ENCODE data around the gene TMEM106A. TPM values are rescaled to one million over a fixed set of nuclear protein-coding genes. Genes with fewer than 3 reads are reported as not detected.
A peak's percentile ranks its signal among the peaks of the same experiment; 100 is the strongest.
"Not testable (repeated sequence)": the region's sequence is repeated elsewhere in the genome, so short reads cannot be mapped to it uniquely, and the experiment has no call there.

TMEM106A gene
- total and polyA plus RNA-seq, 2 experiments from 2014 or later = 6.7 to 8.4 TPM

DNA sequence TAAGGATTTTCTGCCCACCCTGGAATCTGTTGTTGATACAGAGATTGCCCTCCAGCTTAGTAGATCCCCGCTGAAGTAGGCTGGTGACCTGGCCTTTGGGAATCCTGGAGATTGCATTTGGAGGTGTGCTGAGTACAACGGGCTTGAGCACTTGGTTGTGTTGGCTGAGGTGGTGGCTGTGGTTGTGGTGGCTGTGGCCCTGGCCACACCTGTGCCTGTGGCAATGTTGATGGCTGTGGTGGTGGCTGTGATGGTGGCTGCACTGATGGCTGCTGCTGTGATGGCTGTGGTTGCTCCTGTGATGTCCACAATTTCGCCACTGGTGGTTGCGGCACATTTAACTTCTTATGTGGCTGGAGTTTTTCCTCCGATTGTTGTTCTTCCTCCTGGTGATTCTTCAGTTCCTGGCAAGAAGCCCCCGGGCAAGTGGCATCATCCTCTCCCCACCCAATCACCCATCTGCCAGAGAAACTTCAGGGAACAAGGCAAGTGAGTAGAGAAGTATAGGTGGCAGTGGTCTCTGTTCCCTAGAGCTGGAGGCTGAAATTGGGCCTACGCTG lies 12.6 kb downstream of the TMEM106A start:
- DNase-seq (ENCODE audit: low spot score) = no peak
- Histone ChIP-seq H3K9me2 (replicated peaks; ENCODE audit: insufficient read depth) (no peaks in the 10 kb centered on the region), H3K4me1 (ENCODE audit: insufficient read depth) (no peaks in the 10 kb centered on the region), H3K4me3 (no peak overlapping the region), H3K9me3 (ENCODE audit: low read depth) (no peaks in the 10 kb centered on the region), H4K20me1 (ENCODE audit: insufficient read depth, poor library complexity, severe bottlenecking) (no peaks in the 10 kb centered on the region), H3K4me2 (no peak overlapping the region), H3K27ac (no peak overlapping the region), H3K79me2 (no peaks in the 10 kb centered on the region), H2AFZ (no peak overlapping the region), H3K36me3 (replicated peaks; ENCODE audit: insufficient read depth, low read depth) (no peaks in the 10 kb centered on the region), H3K27me3 (no peaks in the 10 kb centered on the region)
- 95% methylated on average over 7 of the region's 7 CpGs for WGBS (ENCODE audit: low lambda C conversion rate, missing lambda C conversion rate)
- TF ChIP-seq, protein P1, sequence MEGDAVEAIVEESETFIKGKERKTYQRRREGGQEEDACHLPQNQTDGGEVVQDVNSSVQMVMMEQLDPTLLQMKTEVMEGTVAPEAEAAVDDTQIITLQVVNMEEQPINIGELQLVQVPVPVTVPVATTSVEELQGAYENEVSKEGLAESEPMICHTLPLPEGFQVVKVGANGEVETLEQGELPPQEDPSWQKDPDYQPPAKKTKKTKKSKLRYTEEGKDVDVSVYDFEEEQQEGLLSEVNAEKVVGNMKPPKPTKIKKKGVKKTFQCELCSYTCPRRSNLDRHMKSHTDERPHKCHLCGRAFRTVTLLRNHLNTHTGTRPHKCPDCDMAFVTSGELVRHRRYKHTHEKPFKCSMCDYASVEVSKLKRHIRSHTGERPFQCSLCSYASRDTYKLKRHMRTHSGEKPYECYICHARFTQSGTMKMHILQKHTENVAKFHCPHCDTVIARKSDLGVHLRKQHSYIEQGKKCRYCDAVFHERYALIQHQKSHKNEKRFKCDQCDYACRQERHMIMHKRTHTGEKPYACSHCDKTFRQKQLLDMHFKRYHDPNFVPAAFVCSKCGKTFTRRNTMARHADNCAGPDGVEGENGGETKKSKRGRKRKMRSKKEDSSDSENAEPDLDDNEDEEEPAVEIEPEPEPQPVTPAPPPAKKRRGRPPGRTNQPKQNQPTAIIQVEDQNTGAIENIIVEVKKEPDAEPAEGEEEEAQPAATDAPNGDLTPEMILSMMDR (IDR thresholded peaks at IDR 0.05; ENCODE audit: poor library complexity) = no peak
- no peak for TF ChIP-seq EZH2 (IDR thresholded peaks at IDR 0.05; ENCODE audit: borderline replicate concordance)
- TF ChIP-seq EZH2phosphoT487 (IDR thresholded peaks at IDR 0.05; ENCODE audit: low read depth, severe bottlenecking, unreplicated experiment) = no peak

- Histone ChIP-seq H3K27ac (no peak overlapping the region), H3K27me3 (no peaks in the 10 kb centered on the region), H3K4me2 (no peak overlapping the region), H3K4me3 (no peak overlapping the region), H3K9me3 (ENCODE audit: low read depth) (no peaks in the 10 kb centered on the region), H3K79me2 (no peaks in the 10 kb centered on the region), H3K36me3 (replicated peaks; ENCODE audit: insufficient read depth, low read depth) (no peaks in the 10 kb centered on the region), H3K9me2 (replicated peaks; ENCODE audit: insufficient read depth) (no peaks in the 10 kb centered on the region), H2AFZ (no peak overlapping the region), H3K4me1 (ENCODE audit: insufficient read depth) (no peaks in the 10 kb centered on the region), H4K20me1 (ENCODE audit: insufficient read depth, poor library complexity, severe bottlenecking) (no peaks in the 10 kb centered on the region)
- 90% methylated on average over 7 of the region's 7 CpGs for WGBS (ENCODE audit: low lambda C conversion rate, missing lambda C conversion rate)
- peak; percentile 1 for DNase-seq (ENCODE audit: low spot score)
- TF ChIP-seq EZH2 (IDR thresholded peaks at IDR 0.05; ENCODE audit: borderline replicate concordance) (no peak), EZH2phosphoT487 (IDR thresholded peaks at IDR 0.05; ENCODE audit: low read depth, severe bottlenecking, unreplicated experiment) (no peak)
- TF ChIP-seq, protein P1 (IDR thresholded peaks at IDR 0.05; ENCODE audit: poor library complexity) = no peak
These were observed 14.7 kb downstream of the TMEM106A start for GRCh38 chr17:43226393-43226792.

DNA sequence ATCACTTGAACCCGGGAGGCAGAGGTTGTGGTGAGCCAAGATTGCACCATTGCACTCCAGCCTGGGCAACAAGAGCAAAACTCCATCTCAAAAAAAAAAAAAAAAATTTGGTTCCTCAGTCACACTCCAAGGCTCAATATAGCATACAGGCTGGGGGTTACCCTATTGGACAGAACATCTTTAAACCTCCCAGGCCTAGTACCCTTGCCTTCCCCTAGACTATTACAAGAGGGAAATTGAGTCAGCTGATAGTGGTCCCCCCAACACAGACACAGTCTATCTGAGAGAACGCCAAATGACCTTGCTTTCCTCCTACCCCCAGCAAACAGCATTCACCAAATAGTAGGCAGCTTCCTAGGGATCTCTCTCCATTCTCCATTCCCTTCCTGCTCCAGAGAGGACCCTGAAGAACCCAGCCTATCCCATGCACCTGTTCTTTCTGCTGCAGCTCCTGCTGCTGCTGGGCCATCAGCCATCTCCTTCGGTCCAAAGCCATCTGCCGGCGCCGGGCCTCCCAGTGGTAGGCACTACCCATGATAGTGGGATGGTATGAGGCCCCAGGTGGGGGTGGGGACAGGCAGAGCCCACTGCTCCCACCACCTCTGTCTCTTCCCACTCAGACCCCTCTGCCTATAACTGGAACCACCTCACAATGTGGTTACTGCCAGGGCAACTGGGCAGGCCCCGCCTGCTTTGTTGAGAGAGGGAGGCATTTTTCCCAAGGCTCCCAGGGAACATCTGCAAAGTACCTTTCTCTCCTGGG lies 16.5 kb downstream of the TMEM106A start, which contains the start of gene CCDC200:
Gene CCDC200 (minus strand): TSS at position 604 of the 763 bp plus-strand sequence. CDS start 69 bp downstream, at position 535.
- not testable (repeated sequence) for DNase-seq (ENCODE audit: low spot score); H2AFZ ChIP-seq; H3K4me1 ChIP-seq (ENCODE audit: insufficient read depth); H4K20me1 ChIP-seq (ENCODE audit: insufficient read depth, poor library complexity, severe bottlenecking); H3K4me2 ChIP-seq; H3K27ac ChIP-seq; H3K36me3 ChIP-seq (replicated peaks; ENCODE audit: insufficient read depth, low read depth); H3K79me2 ChIP-seq; H3K9me3 ChIP-seq (ENCODE audit: low read depth); H3K9me2 ChIP-seq (replicated peaks; ENCODE audit: insufficient read depth); H3K4me3 ChIP-seq; H3K27me3 ChIP-seq
- whole genome bisulfite sequencing (ENCODE audit: low lambda C conversion rate, missing lambda C conversion rate) = no CpG with 5 or more reads among the region's 7 CpGs

GRCh38 chr17:43231205-43232020 lies 19.7 kb downstream of the TMEM106A start:
- H3K4me1 ChIP-seq (ENCODE audit: insufficient read depth); H3K4me2 ChIP-seq; H4K20me1 ChIP-seq (ENCODE audit: insufficient read depth, poor library complexity, severe bottlenecking); H3K27ac ChIP-seq; H2AFZ ChIP-seq; H3K36me3 ChIP-seq (replicated peaks; ENCODE audit: insufficient read depth, low read depth); H3K79me2 ChIP-seq; H3K9me2 ChIP-seq (replicated peaks; ENCODE audit: insufficient read depth); H3K27me3 ChIP-seq; H3K9me3 ChIP-seq (ENCODE audit: low read depth); H3K4me3 ChIP-seq: not testable (repeated sequence)
- peak; percentile 0 for DNase-seq (ENCODE audit: low spot score)
- WGBS (ENCODE audit: low lambda C conversion rate, missing lambda C conversion rate) = 90% methylated on average over 24 of the region's 40 CpGs

GRCh38 chr17:43232021-43232699 lies 20.5 kb downstream of the TMEM106A start:
- H3K27me3 ChIP-seq; H3K4me3 ChIP-seq; H3K4me2 ChIP-seq; H3K27ac ChIP-seq; H3K4me1 ChIP-seq (ENCODE audit: insufficient read depth); H3K79me2 ChIP-seq; H2AFZ ChIP-seq; H4K20me1 ChIP-seq (ENCODE audit: insufficient read depth, poor library complexity, severe bottlenecking); H3K9me3 ChIP-seq (ENCODE audit: low read depth); H3K36me3 ChIP-seq (replicated peaks; ENCODE audit: insufficient read depth, low read depth); H3K9me2 ChIP-seq (replicated peaks; ENCODE audit: insufficient read depth): not testable (repeated sequence)
- 94% methylated on average over 20 of the region's 24 CpGs for WGBS (ENCODE audit: low lambda C conversion rate, missing lambda C conversion rate)
- DNase-seq (ENCODE audit: low spot score) = peak; percentile 5

DNA sequence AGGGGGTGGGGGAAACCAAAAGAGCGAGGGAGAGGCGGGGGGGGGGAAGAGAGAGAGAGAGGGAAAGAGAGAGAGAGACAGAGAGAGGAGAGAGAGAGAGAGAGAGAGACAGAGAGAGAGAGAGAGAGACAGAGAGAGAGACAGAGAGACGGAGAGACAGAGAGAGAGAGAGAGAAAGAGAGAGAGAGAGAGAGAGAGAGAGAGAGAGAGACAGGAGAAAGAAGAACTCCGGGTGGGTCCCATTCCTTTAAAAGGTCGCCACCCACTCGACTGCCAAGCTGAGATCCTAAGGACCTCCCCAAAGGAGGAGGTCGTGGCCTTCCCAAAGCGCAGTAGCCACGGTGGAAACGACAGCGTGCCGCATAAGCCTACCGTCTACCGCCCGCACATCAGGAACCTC lies 21.6 kb downstream of the TMEM106A start:
- no CpG with 5 or more reads among the region's 15 CpGs for WGBS (ENCODE audit: low lambda C conversion rate, missing lambda C conversion rate)
- H3K27ac ChIP-seq; DNase-seq (ENCODE audit: low spot score); H3K9me2 ChIP-seq (replicated peaks; ENCODE audit: insufficient read depth); H3K4me3 ChIP-seq; H2AFZ ChIP-seq; H3K36me3 ChIP-seq (replicated peaks; ENCODE audit: insufficient read depth, low read depth); H3K4me1 ChIP-seq (ENCODE audit: insufficient read depth); H4K20me1 ChIP-seq (ENCODE audit: insufficient read depth, poor library complexity, severe bottlenecking); H3K4me2 ChIP-seq; H3K27me3 ChIP-seq; H3K79me2 ChIP-seq; H3K9me3 ChIP-seq (ENCODE audit: low read depth): not testable (repeated sequence)

Data from hepatocyte (in vitro differentiated cells).